GM12865 (cell line): ENCODE measurements around the gene HECW1.

Source experiments
- DNase-seq: peaks from one replicate; pipeline ENCODE4 v3.0.0; 2010; ENCODE audit warnings: low read depth
- H3K4me3 ChIP-seq: 2 replicates; pipeline ENCODE4 v1.5.1; 2011; ENCODE audit warnings: mild to moderate bottlenecking, low read depth, low read length, control low read depth
- CTCF ChIP-seq: IDR thresholded peaks from 2 replicates; pipeline ENCODE4 v1.5.1; 2011; ENCODE audit warnings: low read length, control low read depth, low read depth, inconsistent platforms; ENCODE audit not compliant: insufficient read depth; ENCODE audit errors: missing control alignments

HECW1 gene

DNA sequence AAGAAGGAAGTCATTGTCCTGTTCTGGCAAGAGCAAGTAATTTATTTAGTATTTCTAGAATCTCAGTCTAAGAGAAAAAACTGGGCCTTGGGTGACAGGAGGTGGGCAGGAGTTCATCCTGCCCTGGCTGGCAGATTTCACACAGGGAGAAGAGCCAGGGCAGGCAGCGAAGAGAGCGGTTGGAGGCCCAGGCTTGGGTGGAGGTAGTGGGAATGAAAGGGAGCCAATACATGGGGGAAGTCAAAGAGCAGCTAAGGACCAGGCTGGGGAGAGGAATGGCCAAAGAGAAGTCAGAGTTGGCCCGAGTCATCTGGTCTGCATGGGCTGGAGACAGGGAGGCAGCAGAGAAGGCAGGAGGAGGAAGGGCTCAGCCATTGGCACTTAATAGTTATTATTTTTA, 51.4 kb downstream of the HECW1 start:
- H3K4me3 ChIP-seq: no peak overlapping the region
- no peak for TF ChIP-seq CTCF
- no peak for DNase-seq

DNA sequence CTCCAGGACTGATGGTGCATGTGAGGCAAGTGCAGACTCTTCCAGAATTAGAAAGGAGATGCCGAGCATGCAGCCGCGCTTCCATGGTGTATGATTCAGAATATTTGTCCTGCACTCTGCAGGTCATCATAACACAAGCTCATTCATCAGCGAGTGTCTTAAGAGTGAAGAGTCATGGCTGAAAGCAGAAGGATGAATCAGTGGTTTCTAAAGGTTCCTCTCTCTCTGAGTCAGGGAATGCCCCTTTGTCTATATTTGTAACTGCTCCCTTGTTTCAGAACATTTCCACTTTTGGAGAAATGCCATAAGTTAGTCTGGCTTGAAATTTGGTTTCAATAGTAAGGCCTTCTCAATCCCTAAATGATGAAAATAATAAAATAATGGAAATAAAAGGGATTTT, 52.3 kb downstream of the HECW1 start:
- peak; percentile 76 for DNase-seq
- H3K4me3 ChIP-seq: no peak overlapping the region
- TF ChIP-seq CTCF: no peak

DNA sequence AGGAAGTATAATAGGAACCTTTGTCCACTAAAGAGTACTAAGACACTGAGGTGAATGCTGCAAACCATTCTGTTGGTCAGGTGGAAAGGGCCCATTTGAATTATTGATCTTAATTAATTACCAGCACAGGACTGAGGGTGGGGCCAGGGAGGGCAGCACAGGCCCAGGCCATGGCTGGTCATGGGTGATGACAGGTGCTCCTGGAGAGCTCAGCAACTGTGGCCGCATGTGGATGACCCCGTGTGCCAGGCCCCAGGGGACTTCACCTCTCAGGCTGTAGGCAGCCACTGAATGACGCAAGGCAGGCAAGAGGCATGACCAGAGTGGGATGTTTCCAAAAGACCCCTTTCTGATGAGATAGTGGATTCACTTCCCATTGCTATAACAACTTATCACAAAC, 54.2 kb downstream of the HECW1 start:
- TF ChIP-seq CTCF: no peak

DNA sequence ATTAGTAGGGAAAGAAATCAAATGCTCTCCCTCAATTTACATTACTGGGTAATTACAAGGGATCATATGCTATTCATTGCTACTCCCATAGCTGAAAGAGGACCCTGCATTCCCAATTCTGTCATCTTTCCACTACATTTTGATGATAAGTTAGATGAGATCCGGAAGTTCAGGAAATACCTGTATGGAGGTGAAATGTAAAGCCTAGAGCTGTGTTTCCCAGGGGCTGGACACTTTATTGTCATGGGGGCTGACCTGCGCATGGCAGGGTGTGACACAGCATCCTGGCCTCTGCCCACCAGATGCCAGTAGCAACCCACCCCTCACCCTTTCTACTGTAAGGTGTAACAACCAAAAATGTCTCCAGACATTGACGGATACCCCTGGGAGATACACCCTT, 56.6 kb downstream of the HECW1 start:
- no peak overlapping the region for H3K4me3 ChIP-seq
- no peak for DNase-seq
- TF ChIP-seq CTCF: no peak

More for the DNA sequence above, 54.2 kb downstream of the HECW1 start:
- H3K4me3 ChIP-seq: no peak overlapping the region
- DNase-seq: no peak

GRCh38 chr7:43170571-43170970, 58.1 kb downstream of the HECW1 start:
- H3K4me3 ChIP-seq: no peak overlapping the region
- DNase-seq: no peak
- TF ChIP-seq CTCF: no peak

DNA sequence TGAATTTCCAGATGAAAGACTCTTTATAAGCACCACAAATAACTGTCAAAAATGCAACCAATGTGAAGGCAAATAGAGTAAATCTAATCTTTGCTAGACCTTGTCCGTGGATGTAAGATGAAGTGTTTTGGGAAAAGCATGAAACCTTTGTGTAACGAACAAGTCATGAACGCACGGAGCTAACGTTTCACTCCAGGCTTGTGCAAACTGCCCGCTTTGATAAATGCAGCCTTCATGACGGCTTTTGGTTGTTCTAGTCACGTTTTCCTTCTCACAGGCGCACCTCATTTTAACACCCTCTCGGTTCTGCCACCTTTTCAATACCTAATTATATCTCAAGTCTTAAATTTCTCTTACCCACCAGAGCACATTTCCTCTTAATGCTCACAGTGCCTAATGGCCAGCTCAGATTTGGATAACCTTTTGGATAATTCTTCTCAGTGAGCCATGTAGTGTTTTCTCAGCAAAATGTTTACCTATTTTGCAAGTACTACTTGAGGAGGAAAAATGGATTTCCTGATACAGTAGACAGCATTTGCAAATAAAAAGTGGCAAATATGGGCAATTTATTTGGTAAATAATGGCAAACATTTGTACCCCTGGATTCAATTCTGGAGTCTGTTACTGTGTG, 63.2 kb downstream of the HECW1 start:
- no peak overlapping the region for H3K4me3 ChIP-seq
- peak; percentile 26 for DNase-seq
- no peak for TF ChIP-seq CTCF

- H3K4me3 ChIP-seq: no peak overlapping the region
- DNase-seq: no peak
- no peak for TF ChIP-seq CTCF
Measured at GRCh38 chr7:43179393-43179792, 66.9 kb downstream of the HECW1 start.
